ENCODE results near the gene CDK4.

Gene CDK4

GRCh38 chr12:57757771-57758170, 5.7 kb upstream of the CDK4 start:
- H3K27me3 ChIP-seq: peaks cover 44 to 91% (median 85%) of the 10 kb centered on the region in 11 experiments
- no peak for TF ChIP-seq Cebpa-rat (IDR thresholded peaks at IDR 0.05)

GRCh38 chr12:57756406-57757341, 4.6 kb upstream of the CDK4 start:
- peak overlapping the region in 5 of 11 experiments; percentile 70 to 87 (median 77); a peak in 10 of 22 replicates for H3K9ac ChIP-seq
- peaks cover 0 to 18% (median 0%) of the 10 kb centered on the region in 11 experiments; a peak in 9 of 22 replicates for H3K36me3 ChIP-seq
- peaks cover 39 to 81% (median 75%) of the 10 kb centered on the region in 11 experiments for H3K27me3 ChIP-seq
- peak overlapping the region; percentile 93 to 100 (median 99) for H3K4me2 ChIP-seq
- H3K27ac ChIP-seq: peak overlapping the region in 3 of 11 experiments; percentile 52 to 67 (median 63); a peak in 6 of 22 replicates
- TF ChIP-seq Cebpa-rat (IDR thresholded peaks at IDR 0.05): no peak
- peaks cover 3 to 43% (median 18%) of the 10 kb centered on the region in 11 experiments; a peak in 13 of 22 replicates for H4K20me1 ChIP-seq
- peaks cover 31 to 40% (median 37%) of the 10 kb centered on the region in 10 experiments for H3K4me1 ChIP-seq
- peak overlapping the region; percentile 60 to 84 (median 69); a peak in 18 of 20 replicates for H3K4me3 ChIP-seq
- no peaks in the 10 kb centered on the region for H3K9me3 ChIP-seq (replicated peaks in 1 of 11)

More at GRCh38 chr12:57757771-57758170, 5.7 kb upstream of the CDK4 start:
- H3K4me3 ChIP-seq: no peak overlapping the region
- H3K27ac ChIP-seq: no peak overlapping the region
- peaks cover 0 to 18% (median under 1%) of the 10 kb centered on the region in 11 experiments; a peak in 9 of 22 replicates for H3K36me3 ChIP-seq
- H3K9me3 ChIP-seq (replicated peaks in 1 of 11): no peaks in the 10 kb centered on the region
- H3K9ac ChIP-seq: no peak overlapping the region
- peaks cover 3 to 54% (median 18%) of the 10 kb centered on the region in 11 experiments; a peak in 13 of 22 replicates for H4K20me1 ChIP-seq
- H3K4me2 ChIP-seq: no peak overlapping the region
- H3K4me1 ChIP-seq: peaks cover 28 to 37% (median 34%) of the 10 kb centered on the region in 10 experiments

DNA sequence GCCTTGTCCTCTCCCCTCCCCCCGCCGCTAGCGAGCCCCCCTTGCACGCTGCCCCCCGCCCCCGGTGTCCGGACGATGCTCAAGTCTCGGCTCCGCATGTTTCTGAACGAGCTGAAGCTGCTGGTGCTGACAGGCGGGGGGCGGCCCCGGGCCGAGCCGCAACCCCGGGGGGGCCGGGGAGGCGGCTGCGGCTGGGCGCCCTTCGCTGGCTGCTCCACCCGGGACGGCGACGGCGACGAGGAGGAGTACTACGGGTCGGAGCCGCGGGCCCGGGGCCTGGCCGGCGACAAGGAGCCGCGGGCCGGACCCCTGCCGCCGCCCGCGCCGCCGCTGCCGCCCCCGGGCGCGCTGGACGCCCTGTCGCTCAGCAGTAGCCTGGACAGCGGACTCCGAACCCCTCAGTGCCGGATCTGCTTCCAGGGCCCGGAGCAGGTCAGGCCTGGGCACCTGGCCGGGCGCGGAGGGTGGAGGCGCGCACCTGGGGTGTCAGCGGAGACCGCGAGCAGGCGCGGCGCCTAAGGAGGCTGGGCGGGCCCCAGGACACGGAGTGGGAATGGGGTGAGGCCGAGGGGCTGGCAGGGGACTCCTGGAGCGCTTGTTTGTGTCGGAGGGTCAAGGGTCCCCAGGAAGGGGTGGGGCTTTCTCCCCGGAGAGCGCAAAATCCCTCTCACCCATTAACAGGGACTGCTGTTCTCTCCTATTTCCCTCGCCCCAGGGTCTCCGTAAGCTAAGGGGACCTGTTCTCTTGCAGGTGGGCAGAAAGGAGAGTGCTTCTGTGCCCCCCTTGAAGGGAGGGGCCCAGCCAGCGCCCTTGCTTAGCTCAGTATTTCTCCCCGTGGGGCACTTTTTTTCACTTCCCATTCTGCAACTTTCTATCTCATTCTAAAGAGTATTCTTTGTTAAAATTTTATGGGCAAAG, 3.6 kb upstream of the CDK4 start:
- peaks cover 38 to 48% (median 44%) of the 10 kb centered on the region in 10 experiments for H3K4me1 ChIP-seq
- H4K20me1 ChIP-seq: peaks cover 3 to 40% (median 20%) of the 10 kb centered on the region in 11 experiments; a peak in 15 of 22 replicates
- peak overlapping the region; percentile 93 to 100 (median 99) for H3K4me2 ChIP-seq
- H3K27me3 ChIP-seq: peaks cover 39 to 71% (median 66%) of the 10 kb centered on the region in 11 experiments
- no peak for TF ChIP-seq Cebpa-rat (IDR thresholded peaks at IDR 0.05)
- peak overlapping the region; percentile 50 to 87 (median 73) for H3K9ac ChIP-seq
- H3K27ac ChIP-seq: peak overlapping the region in 5 of 11 experiments; percentile 7 to 67 (median 52); a peak in 9 of 22 replicates
- H3K36me3 ChIP-seq: peaks cover 5 to 22% (median 5%) of the 10 kb centered on the region in 11 experiments
- H3K9me3 ChIP-seq (replicated peaks in 1 of 11): no peaks in the 10 kb centered on the region
- peak overlapping the region; percentile 60 to 84 (median 69) for H3K4me3 ChIP-seq

- Histone ChIP-seq H3K4me1 (peaks cover 43 to 54% (median 50%) of the 10 kb centered on the region in 10 experiments), H3K9ac (peak overlapping the region in 8 of 11 experiments; percentile 45 to 82 (median 54); a peak in 7 of 22 replicates), H3K27me3 (peaks cover 39 to 66% (median 66%) of the 10 kb centered on the region in 11 experiments), H3K4me3 (peak overlapping the region; percentile 60 to 84 (median 69)), H3K36me3 (peaks cover 10 to 27% (median 11%) of the 10 kb centered on the region in 11 experiments), H3K4me2 (peak overlapping the region in 10 of 11 experiments; percentile 66 to 100 (median 98); a peak in 14 of 22 replicates), H3K27ac (no peak overlapping the region; a peak in 1 of 22 replicates), H4K20me1 (peaks cover 3 to 40% (median 18%) of the 10 kb centered on the region in 11 experiments; a peak in 15 of 22 replicates), H3K9me3 (replicated peaks in 1 of 11) (no peaks in the 10 kb centered on the region)
- no peak for TF ChIP-seq Cebpa-rat (IDR thresholded peaks at IDR 0.05)
Observed at GRCh38 chr12:57755194-57755453, 3.0 kb upstream of the CDK4 start.

DNA sequence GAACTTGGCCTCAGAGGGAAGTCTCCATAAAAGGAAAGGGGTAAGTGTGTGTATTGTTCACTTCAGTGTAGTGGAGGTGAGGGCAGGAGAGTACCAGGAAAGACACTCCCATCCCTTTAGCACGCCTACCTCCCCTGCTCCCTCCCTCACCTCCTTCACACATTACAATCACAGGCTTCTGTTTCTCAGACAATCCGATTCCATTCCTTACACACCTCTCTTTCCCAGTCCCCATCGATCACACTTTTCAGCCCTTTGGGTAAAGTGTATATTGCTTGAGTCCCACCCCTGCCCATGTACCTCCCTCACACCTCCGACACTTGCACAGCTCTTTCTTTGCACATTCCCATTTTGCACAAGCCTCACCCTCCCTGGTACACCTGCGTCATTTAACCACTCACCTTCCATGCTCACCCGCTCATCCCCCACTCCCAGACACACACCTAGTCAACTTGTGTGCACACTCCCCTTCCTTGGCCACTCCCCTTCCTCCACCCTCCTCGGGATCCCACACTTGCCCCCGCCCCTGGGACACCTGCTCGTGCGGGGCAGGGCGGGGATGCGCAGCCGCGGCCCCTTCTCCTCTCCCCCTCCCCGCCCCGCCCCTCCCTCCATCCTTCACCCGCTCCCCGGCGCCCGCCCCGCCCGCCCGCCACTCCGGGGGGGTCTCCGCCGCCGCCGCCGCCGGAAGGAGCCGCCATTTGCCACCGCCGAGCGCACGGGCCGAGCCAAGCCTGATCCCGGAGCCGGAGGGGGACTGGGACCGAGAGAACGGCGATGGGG, 2.5 kb upstream of the CDK4 start, which contains the start of gene MARCHF9:
Gene MARCHF9, plus strand, starts transcription at position 693 of the 783 bp plus-strand sequence. CDS start 426 bp downstream, outside the sequence.
- TF ChIP-seq Cebpa-rat (IDR thresholded peaks at IDR 0.05): no peak

GRCh38 chr12:57753756-57754337, 1.7 kb upstream of the CDK4 start:
- Histone ChIP-seq H3K36me3 (peaks cover 23 to 36% (median 24%) of the 10 kb centered on the region in 11 experiments), H3K9ac (no peak overlapping the region), H3K4me3 (peak overlapping the region in 3 of 10 experiments; percentile 61 to 78 (median 69); a peak in 6 of 20 replicates), H3K27ac (no peak overlapping the region), H3K27me3 (peaks cover 38 to 62% (median 60%) of the 10 kb centered on the region in 11 experiments), H4K20me1 (peaks cover 0 to 43% (median 12%) of the 10 kb centered on the region in 11 experiments; a peak in 15 of 22 replicates), H3K4me2 (peak overlapping the region; percentile 66 to 99 (median 83); a peak in 20 of 22 replicates), H3K9me3 (replicated peaks in 1 of 11) (no peaks in the 10 kb centered on the region), H3K4me1 (peaks cover 43 to 65% (median 51%) of the 10 kb centered on the region in 10 experiments)
- TF ChIP-seq Cebpa-rat (IDR thresholded peaks at IDR 0.05): no peak

More for the DNA sequence above, 2.5 kb upstream of the CDK4 start, which contains the start of gene MARCHF9:
- peak within 1 kb of the TSS; percentile 50 to 87 (median 73) for H3K9ac ChIP-seq
- H3K27me3 ChIP-seq: peaks cover 39 to 66% (median 66%) of the 10 kb centered on the region in 11 experiments
- peak within 1 kb of the TSS in 5 of 11 experiments; percentile 7 to 67 (median 52); a peak in 9 of 22 replicates for H3K27ac ChIP-seq
- peaks cover 16 to 33% (median 16%) of the 10 kb centered on the region in 11 experiments for H3K36me3 ChIP-seq
- peaks cover 43 to 59% (median 51%) of the 10 kb centered on the region in 10 experiments for H3K4me1 ChIP-seq
- peak within 1 kb of the TSS; percentile 93 to 100 (median 99) for H3K4me2 ChIP-seq
- peak within 1 kb of the TSS; percentile 60 to 84 (median 69) for H3K4me3 ChIP-seq
- no peaks in the 10 kb centered on the region for H3K9me3 ChIP-seq (replicated peaks in 1 of 11)
- peaks cover under 1 to 42% (median 13%) of the 10 kb centered on the region in 11 experiments; a peak in 15 of 22 replicates for H4K20me1 ChIP-seq

DNA sequence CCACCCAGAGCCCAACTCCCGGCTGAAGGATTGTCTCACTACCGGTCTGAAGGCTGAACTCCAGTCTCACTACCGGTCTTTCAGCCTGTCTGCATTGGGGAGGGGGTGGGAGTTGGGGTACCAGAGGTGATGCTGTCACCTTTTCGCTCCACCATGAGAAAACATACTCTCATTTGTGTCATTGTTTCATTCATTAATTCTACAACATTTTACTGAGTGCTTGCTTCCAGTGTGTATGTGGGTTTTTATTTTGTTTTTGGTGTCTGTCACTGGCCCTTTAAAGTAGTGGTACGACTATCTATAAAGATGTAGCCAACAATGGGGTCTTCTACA, 524 bp upstream of the CDK4 start:
- Histone ChIP-seq H3K27ac (peak overlapping the region in 7 of 11 experiments; percentile 22 to 96 (median 43); a peak in 9 of 22 replicates), H3K9ac (peak overlapping the region in 7 of 11 experiments; percentile 5 to 55 (median 43); a peak in 8 of 22 replicates)

More for the DNA sequence above, 524 bp upstream of the CDK4 start:
- Histone ChIP-seq H4K20me1 (peaks cover 0 to 51% (median 12%) of the 10 kb centered on the region in 11 experiments; a peak in 13 of 22 replicates), H3K4me2 (peak overlapping the region; percentile 68 to 99 (median 76)), H3K9me3 (replicated peaks in 1 of 11) (no peaks in the 10 kb centered on the region), H3K27me3 (peaks cover 26 to 50% (median 48%) of the 10 kb centered on the region in 11 experiments), H3K36me3 (peaks cover 35 to 38% (median 36%) of the 10 kb centered on the region in 11 experiments), H3K4me1 (peaks cover 43 to 65% (median 51%) of the 10 kb centered on the region in 10 experiments), H3K4me3 (peak overlapping the region; percentile 35 to 88 (median 68); a peak in 17 of 20 replicates)
- TF ChIP-seq Cebpa-rat (IDR thresholded peaks at IDR 0.05): no peak

Measured in BLaER1 treated with 17β-estradiol and CSF1 and Interleukin-3, amounts not matched to agents 10 nM and 100 nM (cell line).